SIG-M5 (cell line): Measurements from ENCODE around the gene CYB5A.
"Not testable (repeated sequence)": the region's sequence is repeated elsewhere in the genome, so short reads cannot be mapped to it uniquely, and the experiment has no call there.

Experiments used
- DNase-seq: peaks from one replicate; lab custom pipeline; 2025; lab: John Stamatoyannopoulos, UW

Gene CYB5A

DNA sequence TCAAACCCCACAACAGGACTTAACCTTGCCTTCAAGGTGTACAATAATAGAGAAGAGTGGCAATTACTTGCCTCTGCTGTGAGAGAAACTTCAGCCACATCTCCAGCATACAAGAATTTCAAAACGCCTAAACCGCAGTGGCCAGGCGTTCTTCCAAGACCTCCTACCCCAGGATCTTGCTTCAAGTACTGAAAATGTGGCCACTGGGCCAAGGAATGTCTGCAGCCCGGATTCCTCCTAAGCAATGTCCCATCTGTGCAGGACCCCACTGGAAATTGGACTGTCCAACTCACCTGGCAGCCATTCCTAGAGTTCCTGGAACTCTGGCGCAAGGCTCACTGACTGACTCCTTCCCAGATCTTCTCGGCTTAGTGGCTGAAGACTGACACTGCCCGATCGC, 2.8 kb upstream of the CYB5A start:
- no peak for DNase-seq

DNA sequence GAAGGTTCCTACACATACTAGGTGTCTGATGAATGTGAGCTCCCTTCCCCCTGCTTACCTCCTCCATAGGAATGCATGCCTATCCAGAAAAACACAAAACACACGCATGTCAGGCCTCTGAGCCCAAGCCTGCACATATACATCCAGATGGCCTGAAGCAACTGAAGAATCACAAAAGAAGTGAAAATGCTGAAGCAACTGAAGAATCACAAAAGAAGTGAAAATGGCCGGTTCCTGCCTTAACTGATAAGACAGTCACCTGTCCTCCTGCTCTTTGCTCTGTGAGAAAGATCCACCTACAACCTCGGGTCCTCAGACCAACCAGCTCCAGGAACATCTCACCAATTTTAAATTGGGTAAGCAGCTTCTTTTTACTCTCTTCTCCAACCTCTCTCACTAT, 1.2 kb upstream of the CYB5A start:
- DNase-seq, result not testable (repeated sequence)

DNA sequence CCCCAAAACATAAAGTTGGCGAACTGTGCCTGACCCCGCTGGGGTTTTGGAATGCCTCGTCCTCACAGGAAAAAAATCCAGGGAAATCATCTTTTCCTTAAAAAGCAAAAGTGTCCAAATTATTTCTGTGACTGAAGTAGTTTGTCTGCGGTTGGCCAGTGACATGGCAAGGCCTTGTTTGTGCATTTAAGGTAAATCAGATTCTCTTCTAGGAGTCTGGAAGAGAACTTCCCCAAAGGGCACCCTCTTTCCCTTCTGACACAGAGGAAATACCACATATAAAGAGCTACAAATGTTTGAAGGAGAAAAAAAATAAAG, 737 bp upstream of the CYB5A start:
- no peak for DNase-seq

DNA sequence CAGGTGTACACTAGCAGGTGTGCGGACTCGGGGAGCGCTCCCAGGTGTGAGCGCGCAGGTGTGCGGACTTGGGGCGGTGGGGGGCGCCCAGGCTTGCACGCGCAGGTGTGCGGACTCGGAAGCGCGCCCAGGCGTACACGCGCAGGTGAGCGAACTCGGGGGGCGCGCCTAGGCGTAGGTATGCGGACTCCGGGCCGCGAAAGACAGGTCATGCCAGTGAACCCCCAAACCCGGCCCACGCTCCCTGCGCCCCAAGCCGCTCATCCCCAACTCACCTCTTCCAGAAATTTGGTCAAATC, 342 bp downstream of the CYB5A start:
- DNase-seq, result no peak

DNA sequence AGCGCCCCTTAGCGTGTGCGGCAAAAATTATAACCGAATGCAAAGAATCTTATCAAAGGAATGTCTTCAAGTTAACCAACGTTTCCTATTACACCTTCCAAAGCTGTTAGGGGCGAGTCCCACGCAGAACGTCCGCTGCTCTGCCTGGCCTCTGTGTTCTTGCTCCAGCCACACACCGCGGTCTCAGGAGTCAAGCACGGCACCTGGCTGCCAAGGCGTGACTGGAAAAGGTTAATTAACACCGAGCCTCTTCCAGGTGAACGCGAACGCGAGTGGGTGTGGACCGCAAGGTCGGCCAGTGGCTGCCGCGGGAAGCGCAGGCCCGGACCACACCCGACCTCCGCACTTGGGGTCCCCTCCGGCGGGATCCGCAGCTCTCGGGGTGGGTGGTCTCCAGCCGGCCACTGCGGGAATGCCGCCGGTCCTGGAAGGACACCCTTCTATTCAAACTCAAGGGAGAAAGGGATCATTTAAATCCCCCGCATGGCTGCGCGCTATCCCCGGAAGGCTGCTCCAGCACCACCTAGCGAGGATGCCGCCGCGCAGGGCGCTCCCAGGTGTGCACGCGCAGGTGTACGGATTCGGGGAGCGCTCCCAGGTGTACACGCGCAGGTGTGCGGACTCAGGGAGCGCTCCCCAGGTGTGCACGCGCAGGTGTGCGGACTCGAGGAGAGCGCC, 830 bp downstream of the CYB5A start:
- no peak for DNase-seq

DNA sequence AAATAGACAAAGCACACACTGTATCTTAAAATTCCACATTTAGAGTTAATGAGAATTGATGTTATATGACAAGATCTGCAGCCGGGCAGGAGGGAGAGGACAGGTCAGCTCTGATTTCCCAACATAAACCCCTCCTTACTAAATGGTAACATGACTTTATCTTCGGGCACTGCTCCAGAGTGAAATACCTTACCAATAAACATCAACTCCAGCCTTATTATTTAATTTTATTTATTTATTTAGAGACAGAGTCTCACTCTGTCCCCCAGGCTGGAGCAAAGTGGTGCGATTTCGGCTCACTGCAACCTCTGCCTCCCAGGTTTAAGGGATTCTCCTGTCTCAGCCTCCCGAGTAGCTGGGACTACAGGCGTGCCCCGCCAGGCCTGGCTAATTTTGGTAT, 1.7 kb downstream of the CYB5A start:
- DNase-seq, result no peak

DNA sequence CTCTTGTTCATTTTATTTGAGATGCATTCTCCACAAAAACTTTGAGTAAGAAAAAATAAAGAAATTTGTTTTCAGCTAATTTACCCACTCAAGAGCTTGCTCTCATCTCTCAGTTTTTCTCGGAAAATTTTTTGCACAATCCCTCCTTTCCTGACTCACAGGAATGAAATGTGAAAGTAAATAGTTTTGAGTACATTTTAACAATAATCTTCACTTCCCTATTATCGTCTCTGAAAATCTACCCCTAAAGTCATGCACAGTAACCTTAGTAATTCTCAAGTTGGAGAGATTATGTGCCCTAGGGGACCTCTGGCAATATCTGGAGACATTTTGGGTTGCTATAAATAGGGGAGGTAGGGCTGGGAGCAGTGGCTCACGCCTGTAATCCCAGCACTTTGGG, 2.6 kb downstream of the CYB5A start:
- no peak for DNase-seq

DNA sequence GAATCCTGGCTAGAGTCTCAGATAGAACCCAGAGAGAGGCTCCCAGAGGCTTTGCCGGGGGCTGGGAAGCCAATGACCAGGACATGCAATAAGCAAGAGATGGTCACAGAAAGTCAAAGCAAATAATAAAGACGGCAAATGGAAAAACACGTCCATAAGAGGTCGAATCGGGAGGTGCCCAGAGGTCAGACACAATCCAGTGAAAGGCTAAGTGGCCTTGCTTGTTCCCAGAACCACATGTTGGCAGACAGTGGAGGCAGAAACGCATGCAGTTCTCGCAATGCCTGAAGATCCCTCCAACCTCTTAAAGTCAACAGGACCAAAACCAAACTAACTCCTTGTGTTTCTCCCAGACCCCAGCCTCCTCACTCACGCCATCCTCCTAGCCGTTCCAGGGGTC, 3.0 kb downstream of the CYB5A start:
- no peak for DNase-seq

DNA sequence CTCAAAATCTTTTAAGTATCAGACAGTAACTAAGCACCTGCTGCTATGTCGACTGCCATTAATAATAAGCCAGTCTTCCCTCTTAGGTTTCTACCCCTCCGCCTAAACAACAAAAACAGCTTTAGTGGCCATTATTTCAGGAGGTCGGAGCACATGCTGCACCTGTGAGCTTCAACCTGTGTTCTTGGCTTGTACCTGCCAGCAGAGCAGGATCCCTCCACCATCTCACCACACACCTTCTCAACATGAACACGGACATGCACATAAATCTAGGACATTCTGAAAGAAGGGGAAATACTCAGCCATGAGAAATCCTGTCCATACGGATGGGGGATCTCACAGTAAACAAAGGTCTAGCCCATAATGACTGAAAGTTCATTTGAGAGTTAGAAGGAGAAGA, 3.7 kb downstream of the CYB5A start:
- DNase-seq, result no peak

DNA sequence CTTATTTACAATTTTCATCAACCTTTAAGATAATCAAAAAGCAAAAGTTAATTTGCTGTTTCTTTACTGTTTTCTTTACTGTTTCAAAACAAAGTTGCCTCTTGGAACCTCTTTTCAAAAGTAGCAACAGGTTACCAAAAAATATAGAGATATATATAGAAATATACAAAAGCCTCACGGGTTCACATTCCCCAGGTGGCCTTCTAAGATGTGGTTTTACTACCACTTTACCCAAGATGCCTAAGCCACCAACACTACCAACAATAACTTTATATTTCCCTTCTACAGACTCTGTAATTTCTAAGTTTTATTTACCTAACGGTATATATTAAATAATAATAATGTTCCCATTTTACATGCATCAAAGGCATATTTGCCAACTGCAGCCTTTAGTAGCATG, 4.9 kb downstream of the CYB5A start:
- no peak for DNase-seq

DNA sequence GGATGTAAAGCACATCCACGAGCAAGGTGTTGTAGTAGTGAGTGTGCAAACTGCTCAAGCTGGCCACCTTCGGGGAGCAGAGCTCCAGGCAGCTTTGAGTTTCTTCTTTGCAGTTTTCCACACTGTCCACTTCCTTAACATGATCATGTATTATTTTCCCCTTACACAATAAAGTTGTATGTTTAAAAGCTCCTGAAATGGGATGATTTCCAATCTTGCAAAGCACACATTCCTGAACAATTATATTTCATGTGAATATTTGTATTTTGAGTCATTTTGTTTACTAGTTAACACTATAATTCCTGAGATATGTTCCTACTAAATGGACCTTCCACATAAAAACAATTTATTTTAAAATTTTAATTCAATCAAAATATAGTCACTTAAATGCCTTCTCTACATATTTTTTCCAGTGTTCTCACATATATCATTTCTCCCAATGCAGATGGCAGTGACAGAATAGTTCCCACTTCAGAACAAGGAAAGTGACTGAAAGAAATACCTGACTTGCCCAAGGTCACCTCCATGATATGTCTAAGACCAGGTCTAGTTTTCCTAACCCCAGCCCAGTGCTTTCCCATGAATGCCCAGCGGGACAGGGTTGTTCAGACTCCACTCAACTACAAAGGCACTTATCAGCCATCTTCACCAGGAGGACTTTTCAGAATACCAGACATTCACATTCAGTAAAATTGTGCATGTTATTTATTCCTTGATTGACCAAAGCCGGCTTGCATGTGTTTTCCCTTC, 5.5 kb downstream of the CYB5A start:
- no peak for DNase-seq

DNA sequence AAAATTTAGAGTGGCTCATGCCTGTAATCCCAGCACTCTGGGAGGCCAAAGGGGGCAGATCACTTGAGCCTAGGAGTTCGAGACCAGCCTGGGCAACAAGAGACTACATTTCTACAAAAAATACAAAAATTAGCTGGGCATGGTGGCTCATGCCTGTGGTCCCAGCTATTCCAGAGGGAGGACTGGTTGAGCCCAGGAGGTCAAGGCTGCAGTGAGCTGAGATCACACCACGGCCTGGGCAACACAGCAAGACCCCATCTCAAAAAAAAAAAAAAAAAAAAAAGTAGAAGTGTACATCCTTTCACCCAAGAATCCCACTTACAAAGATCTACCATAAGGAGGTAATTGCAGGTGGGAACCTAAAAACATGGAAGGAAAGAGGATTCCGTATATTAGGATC, 6.2 kb downstream of the CYB5A start:
- not testable (repeated sequence) for DNase-seq

DNA sequence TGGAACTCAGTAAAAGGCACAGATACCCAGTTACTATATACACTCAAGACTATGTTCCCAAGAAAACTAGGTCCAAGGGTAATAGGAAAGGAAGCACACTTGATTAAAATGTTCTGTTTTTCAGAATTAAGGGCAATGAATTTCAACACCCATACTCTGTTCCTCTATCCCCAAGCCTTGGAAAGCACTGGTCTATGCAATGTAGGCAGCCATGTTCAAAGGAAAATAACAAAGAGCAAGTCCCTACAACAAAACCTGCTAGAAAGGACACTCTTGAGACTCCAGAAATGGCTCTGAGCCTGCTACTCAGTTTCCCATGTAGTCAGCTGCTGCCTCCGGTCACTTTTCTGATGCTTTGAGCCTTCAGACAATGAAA, 6.8 kb downstream of the CYB5A start:
- no peak for DNase-seq

DNA sequence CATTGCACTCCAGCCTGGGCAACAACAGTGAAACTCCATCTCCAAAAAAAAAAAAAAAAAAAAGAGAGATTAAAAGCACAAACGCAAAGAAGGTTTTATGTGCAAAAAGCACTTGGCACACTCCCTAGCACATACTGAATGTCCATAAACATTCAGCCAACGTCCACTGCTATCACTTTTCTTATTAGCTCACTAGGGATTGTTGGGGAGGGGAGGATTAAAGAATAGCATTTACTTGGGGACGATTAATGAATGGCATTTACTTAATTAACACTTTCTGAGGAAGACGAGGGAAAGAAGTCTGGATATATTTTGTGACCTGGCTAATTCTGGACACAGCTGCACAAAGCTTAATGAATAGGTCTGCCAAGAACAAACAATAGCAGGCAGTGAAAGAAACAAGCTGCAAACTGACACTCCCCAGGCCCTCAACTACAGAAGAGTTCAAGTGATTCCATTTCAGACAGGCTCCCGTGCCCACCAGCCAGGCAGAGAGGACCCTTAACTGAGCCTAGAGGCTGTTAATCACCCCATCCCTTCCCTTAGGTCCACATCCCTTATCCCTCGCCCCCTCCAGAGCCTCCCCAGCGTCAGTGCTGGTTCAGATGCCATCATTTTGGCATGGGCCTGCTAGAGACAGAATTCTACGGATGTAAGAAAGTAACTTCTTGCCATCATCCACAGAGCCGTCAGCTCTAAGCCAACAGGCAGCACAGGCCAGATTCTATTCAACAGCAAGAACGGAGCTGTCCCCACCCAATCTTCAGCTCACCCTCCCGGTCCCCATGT, 7.4 kb downstream of the CYB5A start:
- no peak for DNase-seq

DNA sequence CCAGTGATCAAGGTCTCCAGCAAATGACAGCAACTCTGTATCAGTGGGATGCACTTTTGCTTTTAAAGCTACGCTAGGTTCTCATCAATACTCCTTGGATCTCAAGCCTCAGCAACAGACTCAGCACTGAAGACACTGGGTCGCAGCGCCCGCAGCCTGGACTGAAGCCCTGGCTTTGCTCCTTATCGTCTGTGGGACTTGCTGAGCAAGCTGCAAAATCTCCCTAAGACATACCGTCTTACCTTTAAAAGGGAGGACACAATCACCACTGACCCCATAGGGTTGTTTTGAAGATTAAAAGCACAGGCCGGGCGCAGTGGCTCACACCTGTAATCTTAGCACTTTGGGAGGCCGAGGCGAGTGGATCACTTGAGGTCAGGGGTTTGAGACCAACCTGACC, 8.1 kb downstream of the CYB5A start:
- no peak for DNase-seq

DNA sequence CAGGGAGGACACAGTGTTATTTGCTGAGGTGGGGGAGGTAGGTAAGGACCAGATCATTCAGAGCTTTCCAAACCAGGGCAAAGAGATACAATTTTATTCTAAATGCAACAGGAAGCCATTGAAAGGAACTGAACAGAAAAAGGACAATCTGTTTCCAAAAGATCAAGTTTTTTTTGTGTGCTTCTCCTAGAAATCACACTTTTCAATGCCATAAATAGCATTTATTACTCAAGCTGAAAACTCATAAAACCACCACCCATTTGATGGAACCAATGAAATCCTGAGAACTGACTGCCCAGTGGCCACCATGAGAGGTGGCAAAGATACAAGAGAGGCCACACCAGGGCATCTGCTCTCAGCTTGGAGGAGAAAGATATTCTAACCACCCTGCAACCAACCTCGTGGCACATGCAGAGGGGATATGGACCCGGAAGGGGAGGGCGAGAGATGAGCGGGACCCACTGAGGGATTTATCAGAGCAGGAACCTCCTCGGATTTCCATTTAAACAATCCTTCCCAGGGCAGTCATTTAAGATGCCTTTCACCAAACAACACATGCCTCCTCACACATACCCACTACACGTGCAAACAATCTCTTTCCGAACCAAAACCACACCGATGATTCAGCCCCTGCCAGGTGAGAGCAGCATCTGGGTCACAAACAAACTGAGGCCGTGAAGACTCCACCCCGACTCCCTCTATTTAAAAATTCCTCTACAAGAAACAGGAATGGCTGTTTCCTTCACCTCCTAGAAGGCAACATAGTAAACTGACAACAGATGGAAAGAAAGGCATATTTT, 8.8 kb downstream of the CYB5A start:
- DNase-seq, result no peak

DNA sequence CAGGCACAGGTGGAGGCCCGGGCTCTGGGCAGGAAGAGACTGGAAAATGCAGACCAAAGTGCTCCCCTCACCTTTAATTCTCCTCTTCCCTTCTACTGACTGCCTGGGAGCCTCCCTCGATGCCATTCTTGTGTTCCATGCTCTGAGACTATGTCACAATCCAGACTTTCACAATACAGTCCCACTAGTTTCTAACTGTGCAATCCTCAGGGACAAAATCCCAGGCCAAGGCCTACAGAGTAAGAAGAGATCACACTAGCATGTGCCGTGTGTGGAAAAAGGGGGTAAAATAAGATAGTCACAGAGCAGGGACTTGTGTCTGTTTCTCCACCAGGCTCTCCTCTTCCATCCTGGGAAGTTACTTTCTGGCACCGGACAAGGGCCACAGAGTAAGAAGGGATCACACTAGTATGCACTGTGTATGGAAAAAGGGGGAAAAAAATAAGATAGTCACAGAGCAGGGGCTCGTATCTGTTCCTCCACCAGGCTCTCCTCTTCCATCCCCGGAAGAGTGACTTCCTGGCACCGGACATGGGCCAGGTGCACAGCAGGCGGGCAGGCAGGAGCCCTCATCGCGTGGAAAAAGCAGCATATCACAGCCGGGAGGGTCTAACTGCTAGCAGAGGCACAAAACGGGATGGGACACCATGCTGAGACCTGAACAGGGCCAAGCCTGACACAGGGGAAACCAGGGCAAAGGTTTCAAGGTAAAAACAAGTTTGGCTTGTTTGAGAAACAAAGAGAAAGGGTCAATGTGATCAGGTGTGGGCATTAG, 9.6 kb downstream of the CYB5A start:
- DNase-seq, result no peak

DNA sequence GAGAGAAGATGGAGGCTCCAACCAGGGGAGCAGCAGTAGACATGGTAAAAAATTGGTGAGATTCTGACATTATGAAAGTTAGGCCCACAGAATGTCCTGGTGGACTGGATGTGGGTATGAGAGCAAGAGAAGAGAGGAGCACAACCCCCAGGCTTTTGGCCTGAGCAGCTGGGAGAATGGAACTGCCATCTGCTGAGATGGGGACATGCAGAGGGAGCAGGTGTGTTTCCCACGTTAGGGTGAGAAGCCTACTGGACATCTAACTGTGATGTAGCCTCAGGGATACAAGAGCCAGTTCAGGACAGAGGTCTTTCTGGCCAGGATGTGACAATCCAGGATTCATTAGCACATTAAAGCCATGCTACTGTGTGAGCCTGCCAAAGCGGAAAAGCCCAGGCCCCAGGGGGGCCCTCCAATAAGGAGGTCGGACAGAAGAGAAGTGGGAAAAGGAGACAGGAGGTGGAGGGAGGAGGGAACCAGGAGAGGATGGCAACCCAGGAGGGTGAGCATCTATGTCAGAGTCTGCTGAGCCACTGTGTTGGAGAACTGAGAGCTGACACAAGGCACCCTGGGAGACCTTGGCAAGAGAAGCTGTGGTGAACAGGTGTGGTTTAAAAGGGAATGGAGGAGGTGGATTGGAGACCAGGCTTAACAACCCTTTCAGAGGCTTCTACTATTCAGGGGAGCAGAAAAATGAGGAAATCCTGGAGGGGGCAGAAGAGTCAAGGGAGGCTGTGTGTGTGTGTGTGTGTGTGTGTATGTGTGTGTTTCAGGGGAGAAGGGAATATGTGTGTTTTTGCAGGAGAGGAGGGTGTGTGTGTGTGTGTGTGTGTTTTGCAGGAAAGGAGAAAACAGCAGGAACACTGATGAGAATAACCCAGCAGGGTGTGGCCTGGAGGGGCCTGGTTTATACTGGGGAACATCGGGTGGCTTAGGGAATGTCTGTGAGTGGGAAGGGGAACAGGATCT, 10.5 kb downstream of the CYB5A start:
- no peak for DNase-seq

DNA sequence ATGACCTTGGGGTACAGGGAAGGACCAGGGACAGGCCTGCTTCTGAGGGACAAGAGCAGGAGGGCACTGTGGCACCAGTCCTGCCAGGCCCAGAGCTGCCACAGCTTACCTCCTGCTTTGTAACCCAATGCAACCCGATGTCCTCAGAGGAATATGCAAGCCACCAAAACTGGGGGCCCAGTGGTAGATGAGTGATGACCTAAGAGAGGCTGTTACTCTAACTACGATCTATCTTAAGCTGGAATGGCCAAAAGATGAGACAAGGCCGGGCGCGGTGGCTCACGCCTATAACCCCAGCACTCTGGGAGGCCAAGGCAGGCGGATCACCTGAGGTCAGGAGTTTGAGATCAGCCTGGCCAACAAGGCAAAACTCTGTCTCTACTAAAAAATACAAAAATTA, 12.8 kb downstream of the CYB5A start:
- DNase-seq, result no peak

DNA sequence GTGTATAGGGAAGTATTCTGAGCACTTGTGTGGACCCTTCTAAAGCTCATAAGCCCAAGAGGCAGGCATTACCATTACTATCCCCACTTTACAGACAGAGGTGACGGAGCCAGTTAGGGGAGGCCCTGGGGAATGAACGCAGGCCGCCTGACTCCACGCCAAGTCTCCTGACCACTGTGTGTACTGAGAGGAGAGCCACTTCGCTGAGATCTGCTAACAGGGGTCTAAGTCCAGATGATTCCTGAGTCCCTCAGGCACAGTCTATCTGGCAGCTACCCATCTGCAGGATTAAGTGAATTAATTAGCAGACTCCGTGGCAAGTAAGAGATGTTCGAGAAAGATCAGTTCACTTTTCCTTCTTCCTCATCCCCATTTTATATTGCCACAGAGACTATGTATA, 13.7 kb downstream of the CYB5A start:
- no peak for DNase-seq

DNA sequence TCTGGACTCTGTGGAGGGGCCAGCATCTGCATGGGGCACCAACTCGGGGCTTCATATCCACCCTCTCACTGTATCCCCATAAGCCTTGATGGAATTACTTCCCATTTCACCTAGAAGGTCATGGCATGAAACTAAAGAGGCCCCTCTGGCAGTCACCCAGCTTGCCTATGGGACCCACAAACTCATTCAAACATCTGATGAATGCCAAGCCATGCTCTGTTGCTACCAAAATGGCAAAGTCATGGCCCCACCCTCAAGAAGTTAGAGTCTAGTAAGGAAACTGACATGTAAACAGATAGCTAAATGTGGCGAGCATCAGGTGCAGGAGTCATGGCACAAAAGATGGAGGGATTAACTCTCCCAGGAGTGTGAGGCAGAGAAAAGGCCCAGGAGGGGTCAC, 14.5 kb downstream of the CYB5A start:
- DNase-seq, result no peak
